ENCODE results near the gene GPR68. TPM values are rescaled to one million over a fixed set of nuclear protein-coding genes. Genes with fewer than 3 reads are reported as not detected.

Gene GPR68, protein sequence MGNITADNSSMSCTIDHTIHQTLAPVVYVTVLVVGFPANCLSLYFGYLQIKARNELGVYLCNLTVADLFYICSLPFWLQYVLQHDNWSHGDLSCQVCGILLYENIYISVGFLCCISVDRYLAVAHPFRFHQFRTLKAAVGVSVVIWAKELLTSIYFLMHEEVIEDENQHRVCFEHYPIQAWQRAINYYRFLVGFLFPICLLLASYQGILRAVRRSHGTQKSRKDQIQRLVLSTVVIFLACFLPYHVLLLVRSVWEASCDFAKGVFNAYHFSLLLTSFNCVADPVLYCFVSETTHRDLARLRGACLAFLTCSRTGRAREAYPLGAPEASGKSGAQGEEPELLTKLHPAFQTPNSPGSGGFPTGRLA
- 0.65 and 0.96 TPM in 2 replicates for total RNA-seq

DNA sequence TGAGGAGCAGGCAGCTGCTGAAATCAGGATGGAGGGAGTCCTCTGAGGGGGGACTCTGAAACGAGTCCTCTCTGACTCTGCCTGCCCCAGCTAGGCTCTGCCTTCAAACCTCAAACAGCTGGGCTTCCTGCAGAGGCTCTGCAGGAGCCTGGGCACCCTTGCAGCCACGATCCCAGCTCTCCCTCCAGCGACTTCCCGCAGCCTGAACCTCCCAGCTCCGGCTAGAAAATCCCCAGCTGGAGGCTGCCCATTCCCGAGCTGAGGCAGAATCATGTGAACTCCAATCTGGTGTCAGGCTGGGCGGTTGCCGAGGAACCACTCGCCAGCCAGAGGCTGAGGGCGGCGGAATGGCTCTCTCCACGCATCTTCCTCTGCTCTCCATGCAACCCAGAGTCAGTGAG lies at the start of gene GPR68:
TSS of gene GPR68 (minus strand) at position 204 of the 401 bp plus-strand sequence. CDS start 9,654 bp downstream, outside the sequence.

Other genes starting within 250 kb of the GPR68 start
- 6.0 and 6.9 TPM in 2 replicates for gene RPS6KA5, start 184.1 kb downstream of the GPR68 start, total RNA-seq
- 91.6 and 104 TPM in 2 replicates for gene DGLUCY, start 130.6 kb downstream of the GPR68 start, total RNA-seq
- gene CCDC88C, start 173.1 kb upstream of the GPR68 start, total RNA-seq = 39.5 and 40.3 TPM in 2 replicates